K562 (cell line): ENCODE results near the gene PSAP. TPM values are rescaled to one million over a fixed set of nuclear protein-coding genes. Genes with fewer than 3 reads are reported as not detected.
A peak's percentile ranks its signal among the peaks of the same experiment; 100 is the strongest.

Source experiments
- ATAC-seq: fragments of 200-7000 bp; cut with Tn5 transposase; 3 replicates; pipeline ENCODE4 v1.9.1; 2020; ENCODE audit warnings: moderate library complexity
- BruUV-seq: library from RNA; stranded (reverse); fragments of 400-500 nt; replicated peaks from 2 replicates; lab custom pipeline; 2021; lab: Mats Ljungman, UMichigan
- CTCF ChIA-PET: fragments of 300-600 bp; formaldehyde crosslinking; extraction: SDS; loops from one replicate; lab custom pipeline; 2021; ENCODE audit warnings: low intra/inter-chr PET ratio; lab: Yijun Ruan, JAX
- POLR2A ChIA-PET: fragments of 300-600, 350-650 bp; sonication (Branson Sonifier 250); formaldehyde crosslinking; extraction: SDS; loops from one replicate; lab custom pipeline; 2021; ENCODE audit warnings: antibody characterized with exemption, inconsistent platforms; lab: Yijun Ruan, JAX
- DNase-seq, 4 experiments: peaks; one replicate each; pipeline versions ENCODE4 v3.0.0 to v3.0.0-alpha.2; 2011 to 2018; ENCODE audit warnings: low spot score in 3 of 4, mixed read lengths in 3 of 4; ENCODE audit errors: extremely low read depth in 1 of 4
- FAIRE-seq: peaks from 2 replicates; lab custom pipeline; 2011; peaks lifted over from hg19 to GRCh38; lab: Jason Lieb, UNC
- H2AFZ ChIP-seq: 2 replicates; pipeline ENCODE4 v1.6.0; 2011; ENCODE audit warnings: low read depth, low read length, control low read depth, inconsistent platforms
- H3K27ac ChIP-seq: fragments of 200-600 bp; 3 replicates; pipeline ENCODE4 v1.8.0; 2011; ENCODE audit warnings: low read depth, mild to moderate bottlenecking, control low read depth, inconsistent platforms, low read length, moderate library complexity, mixed read lengths; ENCODE audit errors: extremely low read depth
- H3K27me3 ChIP-seq, 2 experiments: fragments of 300-600 bp in 1 of 2; 2 replicates in 1 of 2; 3 replicates in 1 of 2; pipeline versions ENCODE4 v1.6.0 to v1.8.0; 2011; ENCODE audit warnings: inconsistent platforms in 2 of 2, low read length in 2 of 2, mild to moderate bottlenecking in 1 of 2, mixed read lengths in 1 of 2, moderate library complexity in 1 of 2; ENCODE audit not compliant: control insufficient read depth in 2 of 2, insufficient read depth in 2 of 2
- H3K36me3 ChIP-seq: fragments of 300-600 bp; 3 replicates; pipeline ENCODE4 v1.8.0; 2011; ENCODE audit warnings: mild to moderate bottlenecking, low read length, inconsistent platforms; ENCODE audit not compliant: control insufficient read depth, insufficient read depth
- H3K4me1 ChIP-seq, 2 experiments: fragments of 200-600 bp in 1 of 2; replicated peaks in 1 of 2; 2 replicates in 1 of 2; 3 replicates in 1 of 2; pipeline versions ENCODE4 v1.5.1 to v1.8.0; 2011; ENCODE audit warnings: inconsistent platforms in 2 of 2, low read length in 2 of 2, mild to moderate bottlenecking in 1 of 2, mixed read lengths in 1 of 2, moderate library complexity in 1 of 2; ENCODE audit not compliant: control insufficient read depth in 2 of 2, insufficient read depth in 2 of 2
- H3K4me2 ChIP-seq: 2 replicates; pipeline ENCODE4 v1.6.1; 2011; ENCODE audit warnings: low read length, control low read depth, inconsistent platforms, mixed read lengths; ENCODE audit not compliant: insufficient read depth
- H3K4me3 ChIP-seq: fragments of 200-600 bp; sonication (generic), shearing (Covaris generic); 2 replicates; pipeline ENCODE4 v1.5.1; 2016; ENCODE audit warnings: control low read depth, inconsistent platforms
- H3K79me2 ChIP-seq: fragments of 200-600 bp; 3 replicates; pipeline ENCODE4 v1.8.0; 2011; ENCODE audit warnings: low read length, inconsistent platforms; ENCODE audit not compliant: control insufficient read depth, insufficient read depth
- H3K9ac ChIP-seq, 2 experiments: 2 replicates each; pipeline versions ENCODE4 v1.6.0 to v1.6.1; 2011; ENCODE audit warnings: low read depth in 2 of 2, low read length in 2 of 2, control low read depth in 1 of 2, inconsistent platforms in 1 of 2, mild to moderate bottlenecking in 1 of 2, mixed read lengths in 1 of 2; ENCODE audit not compliant: insufficient read depth in 1 of 2
- H3K9me1 ChIP-seq: one replicate; pipeline ENCODE4 v1.6.0; 2011; ENCODE audit warnings: inconsistent platforms, mild to moderate bottlenecking, low read length, moderate library complexity; ENCODE audit not compliant: control insufficient read depth, insufficient read depth
- H3K9me3 ChIP-seq: replicated peaks from 2 replicates; pipeline ENCODE4 v1.5.1; 2011; ENCODE audit warnings: low read depth, low read length, inconsistent platforms; ENCODE audit not compliant: control insufficient read depth, insufficient read depth
- H4K20me1 ChIP-seq: replicated peaks from 2 replicates; pipeline ENCODE4 v1.6.1; 2011; ENCODE audit warnings: low read length, inconsistent platforms, mixed read lengths; ENCODE audit not compliant: control insufficient read depth, insufficient read depth
- C11orf30 ChIP-seq: fragments of 450-650 bp; IDR thresholded peaks from 2 replicates; pipeline ENCODE4 v1.6.1; 2016; ENCODE audit warnings: low read depth, mild to moderate bottlenecking
- CC2D1A ChIP-seq: fragments of 450-650 bp; IDR thresholded peaks from 2 replicates; pipeline ENCODE4 v1.6.1; 2017; ENCODE audit warnings: mild to moderate bottlenecking
- DMBX1 ChIP-seq: fragments of 250-450 bp; sonication (Bioruptor Pico); IDR thresholded peaks from 2 replicates; pipeline ENCODE4 v1.8.0; 2022; ENCODE audit warnings: inconsistent platforms, mild to moderate bottlenecking, moderate library complexity, borderline replicate concordance
- HDAC2 ChIP-seq: fragments of 450-650 bp; IDR thresholded peaks from 2 replicates; pipeline ENCODE4 v1.6.1; 2016; ENCODE audit warnings: mild to moderate bottlenecking
- MED1 ChIP-seq: sonication (generic); formaldehyde crosslinking; IDR thresholded peaks from 2 replicates; pipeline ENCODE4 v1.8.1; 2023; ENCODE audit warnings: missing genetic modification reagents, borderline replicate concordance
- NCOA2 ChIP-seq, 2 experiments: fragments of 450-650 bp; IDR thresholded peaks; 2 replicates each; pipeline ENCODE4 v1.6.1; 2018; ENCODE audit warnings: mild to moderate bottlenecking in 2 of 2, moderate library complexity in 1 of 2; ENCODE audit not compliant: partially characterized antibody in 2 of 2
- PRPF4 ChIP-seq: fragments of 200-400 bp; formaldehyde crosslinking; IDR thresholded peaks from one replicate; pipeline ENCODE4 v1.6.1; 2017; ENCODE audit warnings: low read length, low read depth, mild to moderate bottlenecking; ENCODE audit not compliant: insufficient read depth, poor library complexity, severe bottlenecking
- SNRNP70 ChIP-seq: fragments of 200-400 bp; formaldehyde crosslinking; optimal IDR thresholded peaks from 2 replicates; pipeline ENCODE3; 2017; ENCODE audit warnings: low read depth, low read length
- ZFP30 ChIP-seq: fragments of 250-450 bp; sonication (Bioruptor Pico); IDR thresholded peaks from 2 replicates; pipeline ENCODE4 v1.8.0; 2022; ENCODE audit warnings: moderate library complexity, mild to moderate bottlenecking, inconsistent platforms, borderline replicate concordance
- ZNF263 ChIP-seq: sonication (generic); formaldehyde crosslinking; IDR thresholded peaks from 2 replicates; pipeline ENCODE4 v1.8.0; 2022; ENCODE audit warnings: mild to moderate bottlenecking, missing genetic modification reagents, borderline replicate concordance
- ZNF445 ChIP-seq: fragments of 250-450 bp; sonication (Bioruptor Pico); IDR thresholded peaks from 2 replicates; pipeline ENCODE4 v1.4.0; 2020; ENCODE audit warnings: low read depth, mild to moderate bottlenecking, moderate library complexity
- ZNF668 ChIP-seq: fragments of 250-450 bp; sonication (Bioruptor Pico); IDR thresholded peaks from 2 replicates; pipeline ENCODE4 v1.8.0; 2022; ENCODE audit warnings: mild to moderate bottlenecking, inconsistent platforms
- WGBS: fragments of 100-300 bp; shearing (Covaris generic); methylation state at CpG from one replicate; pipeline ENCODE4 v1.1.6; 2016; ENCODE audit warnings: low coverage, mixed read lengths; ENCODE audit not compliant: insufficient coverage; ENCODE audit errors: missing lambda C conversion rate; 5-methylcytosine and 5-hydroxymethylcytosine counted together
- in situ Hi-C: fragments of 300-500 bp; cut with MboI; formaldehyde crosslinking; loops from 4 replicates; pipeline ENCODE4 v1.15.0; 2018; ENCODE audit warnings: inconsistent platforms, mixed read lengths
- intact Hi-C: fragments of 100-400 bp; cut with micrococcal nuclease; formaldehyde crosslinking; loops from 2 replicates; pipeline ENCODE4 v1.14.2; 2022
- polyA plus RNA-seq, 8 experiments: library from polyadenylated mRNA; depleted of rRNA in 4 of 8; stranded (reverse) in 5 of 8; unstranded in 3 of 8; fragments of >200 nt; fragmentation: Nextera tagmentation in 2 of 8; fragmentation: Illumina TruSeq in 1 of 8; extraction: Ambion mirVana in 2 of 8; extraction: Trizol in 1 of 8; gene quantifications; 2 replicates each; pipeline versions ENCODE4 v1.2.1 to v1.2.3, GENCODE V29; 2011 to 2014; ENCODE audit warnings: inconsistent platforms in 1 of 8, missing spikeins in 1 of 8
- total RNA-seq, 7 experiments: library from RNA; depleted of rRNA in 6 of 7; stranded (reverse); fragments of >200 nt in 6 of 7; fragmentation: Illumina TruSeq in 2 of 7; extraction: Trizol in 2 of 7; gene quantifications; 2 replicates each; pipeline versions ENCODE4 v1.2.1 to v1.2.3, GENCODE V29; 2011 to 2021; ENCODE audit warnings: low replicate concordance in 1 of 7
- TF ChIP-seq, protein P1 (sequence below): fragments of 450-650 bp; formaldehyde crosslinking; conservative IDR thresholded peaks from 2 replicates; pipeline ENCODE4 v1.4.0; 2022; ENCODE audit warnings: mild to moderate bottlenecking, missing genetic modification characterization
- TF ChIP-seq, protein P2 (sequence below): fragments of 250-450 bp; sonication (Bioruptor Pico); IDR thresholded peaks from 2 replicates; pipeline ENCODE4 v1.5.1; 2021; ENCODE audit warnings: mild to moderate bottlenecking
- TF ChIP-seq, protein P3 (sequence below): fragments of 200-800 bp; sonication (Bioruptor generic); IDR thresholded peaks from 2 replicates; pipeline ENCODE4 v1.6.1; 2017; ENCODE audit warnings: missing genetic modification characterization, missing compliant biosample characterization

Gene PSAP
- total and polyA plus RNA-seq, 9 of the 15 experiments (the other 6 are each of a cell fraction or from before 2014, with no cell fraction given), result 245 to 700 (median 429) TPM

DNA sequence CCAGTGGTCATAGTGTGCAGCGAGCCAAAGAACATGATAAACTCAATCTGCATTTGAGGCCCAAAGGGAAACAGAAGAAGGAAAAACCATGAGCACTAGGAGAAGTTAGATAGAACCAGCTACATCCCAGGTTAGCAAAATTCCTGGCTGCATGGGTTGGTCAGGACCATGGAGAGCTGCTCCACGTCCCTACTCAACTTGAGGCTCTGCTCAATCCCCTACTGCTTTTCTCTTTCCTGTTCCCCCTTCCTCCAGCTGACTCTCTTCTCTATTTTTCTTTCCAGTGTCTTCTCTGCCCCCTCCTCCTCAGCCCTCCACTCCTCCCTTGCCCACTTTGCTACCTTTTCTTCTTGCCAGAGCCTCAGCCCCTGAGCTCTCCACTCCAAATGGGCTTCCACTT is 55.8 kb downstream of the PSAP start (continued):
- peak; percentile 83; the same call in 1 of the 2 replicates for TF ChIP-seq HDAC2
- 0 out of 2 replicates have a peak, but pooled peaks have one; percentile 24 for TF ChIP-seq CC2D1A
- TF ChIP-seq ZNF263 (CRISPR knock-in tag), result peak; percentile 66; the same call in 1 of the 2 replicates
- TF ChIP-seq DMBX1 (CRISPR knock-in tag), result peak; percentile 94
- TF ChIP-seq, protein P1, sequence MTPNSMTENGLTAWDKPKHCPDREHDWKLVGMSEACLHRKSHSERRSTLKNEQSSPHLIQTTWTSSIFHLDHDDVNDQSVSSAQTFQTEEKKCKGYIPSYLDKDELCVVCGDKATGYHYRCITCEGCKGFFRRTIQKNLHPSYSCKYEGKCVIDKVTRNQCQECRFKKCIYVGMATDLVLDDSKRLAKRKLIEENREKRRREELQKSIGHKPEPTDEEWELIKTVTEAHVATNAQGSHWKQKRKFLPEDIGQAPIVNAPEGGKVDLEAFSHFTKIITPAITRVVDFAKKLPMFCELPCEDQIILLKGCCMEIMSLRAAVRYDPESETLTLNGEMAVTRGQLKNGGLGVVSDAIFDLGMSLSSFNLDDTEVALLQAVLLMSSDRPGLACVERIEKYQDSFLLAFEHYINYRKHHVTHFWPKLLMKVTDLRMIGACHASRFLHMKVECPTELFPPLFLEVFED (CRISPR knock-in tag), result peak; percentile 83; the same call in 1 of the 2 replicates

DNA sequence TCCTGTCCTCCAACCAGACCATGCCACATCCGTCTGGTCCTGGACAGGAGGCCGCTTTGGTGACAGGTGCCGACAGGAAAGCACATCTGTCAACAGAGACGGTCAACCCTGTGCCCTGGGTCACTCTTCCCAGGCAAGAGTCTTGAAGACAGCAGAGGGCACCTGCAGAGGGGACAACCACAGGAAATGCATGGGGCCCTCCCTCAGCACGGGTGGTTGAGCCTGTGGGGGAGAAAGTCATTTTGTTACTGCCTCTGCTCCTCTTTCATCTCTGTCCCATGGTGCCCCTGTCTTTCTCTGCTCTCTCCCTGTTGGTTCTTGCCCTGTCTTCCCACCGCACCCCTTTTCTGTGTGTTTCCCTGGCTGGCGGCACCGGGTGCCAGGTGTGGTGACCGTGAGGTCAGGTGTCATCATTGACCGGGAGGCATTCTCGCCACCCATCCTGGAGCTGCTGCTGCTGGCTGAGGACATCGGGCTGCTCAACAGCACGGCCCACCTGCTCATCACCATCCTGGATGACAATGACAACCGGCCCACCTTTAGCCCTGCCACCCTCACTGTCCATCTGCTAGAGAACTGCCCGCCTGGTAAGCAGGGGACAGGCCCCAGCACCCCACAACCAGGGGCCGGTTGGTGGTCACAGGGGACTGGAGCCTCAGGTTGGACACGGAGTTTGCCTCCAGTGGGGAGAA is 60.2 kb downstream of the PSAP start:
- H3K9me3 ChIP-seq, result no peaks in the 10 kb centered on the region
- no peaks in the 10 kb centered on the region for H3K9me1 ChIP-seq
- CTCF ChIA-PET, result no interaction called here
- no TSS peak for BruUV-seq
- H3K79me2 ChIP-seq, result no peaks in the 10 kb centered on the region
- no peaks in the 10 kb centered on the region; the same call in 1 of the 2 replicates for H4K20me1 ChIP-seq
- ATAC-seq (no peak), DNase-seq (no peak), FAIRE-seq (no peak)
- H3K4me3 ChIP-seq, result no peak overlapping the region
- POLR2A ChIA-PET, result no interaction called here
- no peak overlapping the region for H3K27ac ChIP-seq
- in situ Hi-C loops, result no loop called here
- under 1% methylated on average over 17 of the region's 17 CpGs for WGBS
- H3K36me3 ChIP-seq, result no peaks in the 10 kb centered on the region
- intact Hi-C loops, result no loop called here
- no peak overlapping the region for H2AFZ ChIP-seq
- no peak overlapping the region for H3K4me2 ChIP-seq
- no peak overlapping the region for H3K9ac ChIP-seq
- H3K27me3 ChIP-seq, result peaks cover 33 to 41% of the 10 kb centered on the region in 2 experiments
- H3K4me1 ChIP-seq, result peaks cover 0 to 12% of the 10 kb centered on the region in 2 experiments; a peak in 2 of 5 replicates
- TF ChIP-seq ZFP30 (CRISPR knock-in tag) (no peak), NCOA2 (IDR thresholded peaks at IDR 0.05; ENCODE audit: partially characterized antibody in 2 of 2) (no peak), PRPF4 (no peak), C11orf30 (no peak), SNRNP70 (no peak), MED1 (no peak), ZNF668 (CRISPR knock-in tag) (no peak), ZNF445 (CRISPR knock-in tag) (no peak)
- TF ChIP-seq, protein P2, sequence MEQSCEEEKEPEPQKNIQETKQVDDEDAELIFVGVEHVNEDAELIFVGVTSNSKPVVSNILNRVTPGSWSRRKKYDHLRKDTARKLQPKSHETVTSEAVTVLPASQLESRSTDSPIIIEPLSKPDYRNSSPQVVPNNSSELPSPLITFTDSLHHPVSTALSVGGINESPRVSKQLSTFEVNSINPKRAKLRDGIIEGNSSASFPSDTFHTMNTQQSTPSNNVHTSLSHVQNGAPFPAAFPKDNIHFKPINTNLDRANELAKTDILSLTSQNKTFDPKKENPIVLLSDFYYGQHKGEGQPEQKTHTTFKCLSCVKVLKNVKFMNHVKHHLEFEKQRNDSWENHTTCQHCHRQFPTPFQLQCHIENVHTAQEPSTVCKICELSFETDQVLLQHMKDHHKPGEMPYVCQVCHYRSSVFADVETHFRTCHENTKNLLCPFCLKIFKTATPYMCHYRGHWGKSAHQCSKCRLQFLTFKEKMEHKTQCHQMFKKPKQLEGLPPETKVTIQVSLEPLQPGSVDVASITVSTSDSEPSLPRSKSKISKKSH, result no peak
- TF ChIP-seq, protein P3, sequence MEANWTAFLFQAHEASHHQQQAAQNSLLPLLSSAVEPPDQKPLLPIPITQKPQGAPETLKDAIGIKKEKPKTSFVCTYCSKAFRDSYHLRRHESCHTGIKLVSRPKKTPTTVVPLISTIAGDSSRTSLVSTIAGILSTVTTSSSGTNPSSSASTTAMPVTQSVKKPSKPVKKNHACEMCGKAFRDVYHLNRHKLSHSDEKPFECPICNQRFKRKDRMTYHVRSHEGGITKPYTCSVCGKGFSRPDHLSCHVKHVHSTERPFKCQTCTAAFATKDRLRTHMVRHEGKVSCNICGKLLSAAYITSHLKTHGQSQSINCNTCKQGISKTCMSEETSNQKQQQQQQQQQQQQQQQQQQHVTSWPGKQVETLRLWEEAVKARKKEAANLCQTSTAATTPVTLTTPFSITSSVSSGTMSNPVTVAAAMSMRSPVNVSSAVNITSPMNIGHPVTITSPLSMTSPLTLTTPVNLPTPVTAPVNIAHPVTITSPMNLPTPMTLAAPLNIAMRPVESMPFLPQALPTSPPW, result no peak
